NCI-H345 (cell line): ENCODE measurements around the gene DHCR7.
A peak's percentile ranks its signal among the peaks of the same experiment; 100 is the strongest.

Source experiments
- DNase-seq: peaks from one replicate; lab custom pipeline; 2025; lab: John Stamatoyannopoulos, UW

DHCR7 gene

GRCh38 chr11:71477641-71478527 is 29.7 kb upstream of the DHCR7 start:
- no peak for DNase-seq

- DNase-seq = no peak
Measured at GRCh38 chr11:71476926-71477640, 28.9 kb upstream of the DHCR7 start.

- no peak for DNase-seq
Measured at GRCh38 chr11:71476031-71476430, 27.8 kb upstream of the DHCR7 start.

GRCh38 chr11:71474771-71475483 is 26.7 kb upstream of the DHCR7 start:
- DNase-seq = peak; percentile 97

- peak; percentile 91 for DNase-seq
Measured at GRCh38 chr11:71474141-71474770, 26.1 kb upstream of the DHCR7 start.

GRCh38 chr11:71473793-71474080 is 25.5 kb upstream of the DHCR7 start:
- DNase-seq = no peak

GRCh38 chr11:71472941-71473792 is 25.0 kb upstream of the DHCR7 start:
- DNase-seq = no peak

GRCh38 chr11:71472357-71472885 is 24.2 kb upstream of the DHCR7 start:
- DNase-seq = no peak

GRCh38 chr11:71470946-71471345 is 22.8 kb upstream of the DHCR7 start:
- DNase-seq = no peak

- no peak for DNase-seq
Measured at GRCh38 chr11:71467164-71467563, 19.0 kb upstream of the DHCR7 start.

- no peak for DNase-seq
Measured at GRCh38 chr11:71466358-71466757, 18.2 kb upstream of the DHCR7 start.

- DNase-seq = no peak
Measured at GRCh38 chr11:71465054-71465453, 16.9 kb upstream of the DHCR7 start.

- DNase-seq = no peak
Measured at GRCh38 chr11:71463331-71464211, 15.4 kb upstream of the DHCR7 start.

- no peak for DNase-seq
Measured at GRCh38 chr11:71462726-71463125, 14.5 kb upstream of the DHCR7 start.

- no peak for DNase-seq
Measured at GRCh38 chr11:71461696-71462095, 13.5 kb upstream of the DHCR7 start.

GRCh38 chr11:71459767-71460320 is 11.7 kb upstream of the DHCR7 start:
- DNase-seq = no peak

- no peak for DNase-seq
Measured at GRCh38 chr11:71459076-71459766, 11.0 kb upstream of the DHCR7 start.

GRCh38 chr11:71458146-71459070 is 10.2 kb upstream of the DHCR7 start:
- no peak for DNase-seq
